ENCODE data around the gene MEGF9.

- TF ChIP-seq, protein P1, sequence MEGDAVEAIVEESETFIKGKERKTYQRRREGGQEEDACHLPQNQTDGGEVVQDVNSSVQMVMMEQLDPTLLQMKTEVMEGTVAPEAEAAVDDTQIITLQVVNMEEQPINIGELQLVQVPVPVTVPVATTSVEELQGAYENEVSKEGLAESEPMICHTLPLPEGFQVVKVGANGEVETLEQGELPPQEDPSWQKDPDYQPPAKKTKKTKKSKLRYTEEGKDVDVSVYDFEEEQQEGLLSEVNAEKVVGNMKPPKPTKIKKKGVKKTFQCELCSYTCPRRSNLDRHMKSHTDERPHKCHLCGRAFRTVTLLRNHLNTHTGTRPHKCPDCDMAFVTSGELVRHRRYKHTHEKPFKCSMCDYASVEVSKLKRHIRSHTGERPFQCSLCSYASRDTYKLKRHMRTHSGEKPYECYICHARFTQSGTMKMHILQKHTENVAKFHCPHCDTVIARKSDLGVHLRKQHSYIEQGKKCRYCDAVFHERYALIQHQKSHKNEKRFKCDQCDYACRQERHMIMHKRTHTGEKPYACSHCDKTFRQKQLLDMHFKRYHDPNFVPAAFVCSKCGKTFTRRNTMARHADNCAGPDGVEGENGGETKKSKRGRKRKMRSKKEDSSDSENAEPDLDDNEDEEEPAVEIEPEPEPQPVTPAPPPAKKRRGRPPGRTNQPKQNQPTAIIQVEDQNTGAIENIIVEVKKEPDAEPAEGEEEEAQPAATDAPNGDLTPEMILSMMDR (IDR thresholded peaks at IDR 0.05; ENCODE audit: low read depth, low read length, missing input control): no peak
- TF ChIP-seq, protein P2, sequence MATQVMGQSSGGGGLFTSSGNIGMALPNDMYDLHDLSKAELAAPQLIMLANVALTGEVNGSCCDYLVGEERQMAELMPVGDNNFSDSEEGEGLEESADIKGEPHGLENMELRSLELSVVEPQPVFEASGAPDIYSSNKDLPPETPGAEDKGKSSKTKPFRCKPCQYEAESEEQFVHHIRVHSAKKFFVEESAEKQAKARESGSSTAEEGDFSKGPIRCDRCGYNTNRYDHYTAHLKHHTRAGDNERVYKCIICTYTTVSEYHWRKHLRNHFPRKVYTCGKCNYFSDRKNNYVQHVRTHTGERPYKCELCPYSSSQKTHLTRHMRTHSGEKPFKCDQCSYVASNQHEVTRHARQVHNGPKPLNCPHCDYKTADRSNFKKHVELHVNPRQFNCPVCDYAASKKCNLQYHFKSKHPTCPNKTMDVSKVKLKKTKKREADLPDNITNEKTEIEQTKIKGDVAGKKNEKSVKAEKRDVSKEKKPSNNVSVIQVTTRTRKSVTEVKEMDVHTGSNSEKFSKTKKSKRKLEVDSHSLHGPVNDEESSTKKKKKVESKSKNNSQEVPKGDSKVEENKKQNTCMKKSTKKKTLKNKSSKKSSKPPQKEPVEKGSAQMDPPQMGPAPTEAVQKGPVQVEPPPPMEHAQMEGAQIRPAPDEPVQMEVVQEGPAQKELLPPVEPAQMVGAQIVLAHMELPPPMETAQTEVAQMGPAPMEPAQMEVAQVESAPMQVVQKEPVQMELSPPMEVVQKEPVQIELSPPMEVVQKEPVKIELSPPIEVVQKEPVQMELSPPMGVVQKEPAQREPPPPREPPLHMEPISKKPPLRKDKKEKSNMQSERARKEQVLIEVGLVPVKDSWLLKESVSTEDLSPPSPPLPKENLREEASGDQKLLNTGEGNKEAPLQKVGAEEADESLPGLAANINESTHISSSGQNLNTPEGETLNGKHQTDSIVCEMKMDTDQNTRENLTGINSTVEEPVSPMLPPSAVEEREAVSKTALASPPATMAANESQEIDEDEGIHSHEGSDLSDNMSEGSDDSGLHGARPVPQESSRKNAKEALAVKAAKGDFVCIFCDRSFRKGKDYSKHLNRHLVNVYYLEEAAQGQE (IDR thresholded peaks at IDR 0.05): no peak
- TF ChIP-seq RAD21 (IDR thresholded peaks at IDR 0.05): no peak
- no peak for TF ChIP-seq RXRA (IDR thresholded peaks at IDR 0.05)
- no peak for TF ChIP-seq EGR1 (IDR thresholded peaks at IDR 0.05; ENCODE audit: low read depth in 2 of 2)
- no peak for TF ChIP-seq GABPA (IDR thresholded peaks at IDR 0.05 in 1 of 2, conservative IDR thresholded peaks at IDR 0.05 in 1 of 2)
- no peak for TF ChIP-seq ATF3 (IDR thresholded peaks at IDR 0.05)
- peak; percentile 27 to 32 for TF ChIP-seq HNF4A (conservative IDR thresholded peaks at IDR 0.05)
- TF ChIP-seq YY1 (IDR thresholded peaks at IDR 0.05): no peak
- no peak for TF ChIP-seq TAF1 (conservative IDR thresholded peaks at IDR 0.05)
- no peak for TF ChIP-seq HNF4G (IDR thresholded peaks at IDR 0.05)
- no peak for TF ChIP-seq JUND (IDR thresholded peaks at IDR 0.05)
These were observed 22.6 kb upstream of the MEGF9 start for GRCh38 chr9:120736881-120737280.
